ENCODE measurements around the gene CD14. TPM values are rescaled to one million over a fixed set of nuclear protein-coding genes. Genes with fewer than 3 reads are reported as not detected.
"Not testable (repeated sequence)": the region's sequence is repeated elsewhere in the genome, so short reads cannot be mapped to it uniquely, and the experiment has no call there.

Gene CD14
- total RNA-seq, 2 experiments from 2014 or later = 0.36 to 0.41 TPM

DNA sequence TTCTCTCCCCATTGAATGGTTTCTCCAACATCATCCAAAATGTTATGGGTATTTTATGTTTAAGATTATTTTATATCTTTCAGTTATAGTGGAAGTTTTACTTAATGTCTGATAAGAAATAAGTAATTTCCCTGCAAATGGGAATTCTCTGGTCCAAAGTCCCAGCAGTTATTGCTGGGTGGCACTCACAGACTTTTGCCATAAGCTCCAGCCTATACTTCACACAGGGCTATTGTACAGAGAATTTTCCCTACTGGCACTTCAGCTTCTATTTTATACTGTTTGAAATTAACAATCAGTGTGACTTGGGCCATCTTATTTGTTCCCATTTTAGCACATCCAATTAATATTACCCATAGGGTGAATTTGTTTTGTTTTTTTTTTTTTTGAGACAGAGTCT is 32.9 kb downstream of the CD14 start:
- ChIA-PET POLR2A (no interaction called here), CTCF (no interaction called here)
- TF ChIP-seq, protein P1, sequence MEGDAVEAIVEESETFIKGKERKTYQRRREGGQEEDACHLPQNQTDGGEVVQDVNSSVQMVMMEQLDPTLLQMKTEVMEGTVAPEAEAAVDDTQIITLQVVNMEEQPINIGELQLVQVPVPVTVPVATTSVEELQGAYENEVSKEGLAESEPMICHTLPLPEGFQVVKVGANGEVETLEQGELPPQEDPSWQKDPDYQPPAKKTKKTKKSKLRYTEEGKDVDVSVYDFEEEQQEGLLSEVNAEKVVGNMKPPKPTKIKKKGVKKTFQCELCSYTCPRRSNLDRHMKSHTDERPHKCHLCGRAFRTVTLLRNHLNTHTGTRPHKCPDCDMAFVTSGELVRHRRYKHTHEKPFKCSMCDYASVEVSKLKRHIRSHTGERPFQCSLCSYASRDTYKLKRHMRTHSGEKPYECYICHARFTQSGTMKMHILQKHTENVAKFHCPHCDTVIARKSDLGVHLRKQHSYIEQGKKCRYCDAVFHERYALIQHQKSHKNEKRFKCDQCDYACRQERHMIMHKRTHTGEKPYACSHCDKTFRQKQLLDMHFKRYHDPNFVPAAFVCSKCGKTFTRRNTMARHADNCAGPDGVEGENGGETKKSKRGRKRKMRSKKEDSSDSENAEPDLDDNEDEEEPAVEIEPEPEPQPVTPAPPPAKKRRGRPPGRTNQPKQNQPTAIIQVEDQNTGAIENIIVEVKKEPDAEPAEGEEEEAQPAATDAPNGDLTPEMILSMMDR (IDR thresholded peaks at IDR 0.05) = no peak
- intact Hi-C loops (cut with micrococcal nuclease) = no loop called here
- ATAC-seq (no peak), DNase-seq (no peak)
- H3K27ac Mint-ChIP-seq = no peak overlapping the region
- H3K9me3 Mint-ChIP-seq = no peaks in the 10 kb centered on the region
- H3K27me3 Mint-ChIP-seq = peaks cover 1% of the 10 kb centered on the region
- no peaks in the 10 kb centered on the region for H3K36me3 Mint-ChIP-seq (ENCODE audit: low read depth)
- peaks cover 4% of the 10 kb centered on the region for H3K4me1 Mint-ChIP-seq (ENCODE audit: low read depth)
- H3K4me3 Mint-ChIP-seq = no peak overlapping the region

DNA sequence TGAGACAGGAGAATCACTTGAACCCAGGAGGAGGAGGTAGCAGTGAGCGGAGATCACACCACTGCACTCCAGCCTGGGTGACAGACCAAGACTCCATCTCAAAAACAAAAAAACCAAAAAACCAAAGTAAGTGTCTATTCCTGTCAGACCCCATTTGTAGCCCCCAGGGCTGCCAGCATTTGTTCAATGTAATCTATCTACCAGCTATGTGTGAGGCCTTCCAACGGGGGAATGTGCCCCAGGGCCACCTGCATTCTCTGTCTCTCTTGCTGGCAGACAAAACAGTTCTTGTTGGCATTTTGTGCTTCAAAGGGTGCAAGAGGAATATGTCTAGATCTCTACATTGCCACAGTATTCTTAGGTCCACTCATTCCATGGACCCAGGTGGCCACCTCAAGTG is 34.1 kb downstream of the CD14 start:
- TF ChIP-seq, protein P1 (IDR thresholded peaks at IDR 0.05) = no peak
- H3K4me1 Mint-ChIP-seq (ENCODE audit: low read depth) = peaks cover 4% of the 10 kb centered on the region
- intact Hi-C loops (cut with micrococcal nuclease) = no loop called here
- no peak overlapping the region for H3K27ac Mint-ChIP-seq
- H3K36me3 Mint-ChIP-seq (ENCODE audit: low read depth) = no peaks in the 10 kb centered on the region
- peaks cover 2% of the 10 kb centered on the region for H3K27me3 Mint-ChIP-seq
- H3K9me3 Mint-ChIP-seq = no peaks in the 10 kb centered on the region
- POLR2A ChIA-PET = no interaction called here
- DNase-seq = no peak
- ATAC-seq = no peak
- CTCF ChIA-PET = interaction anchor here (1.1 to 1.2 kb wide), 2 partner anchors 15 to 36 kb away, joined by 3 read pairs; no protein-coding TSS in a partner anchor
- no peak overlapping the region for H3K4me3 Mint-ChIP-seq

DNA sequence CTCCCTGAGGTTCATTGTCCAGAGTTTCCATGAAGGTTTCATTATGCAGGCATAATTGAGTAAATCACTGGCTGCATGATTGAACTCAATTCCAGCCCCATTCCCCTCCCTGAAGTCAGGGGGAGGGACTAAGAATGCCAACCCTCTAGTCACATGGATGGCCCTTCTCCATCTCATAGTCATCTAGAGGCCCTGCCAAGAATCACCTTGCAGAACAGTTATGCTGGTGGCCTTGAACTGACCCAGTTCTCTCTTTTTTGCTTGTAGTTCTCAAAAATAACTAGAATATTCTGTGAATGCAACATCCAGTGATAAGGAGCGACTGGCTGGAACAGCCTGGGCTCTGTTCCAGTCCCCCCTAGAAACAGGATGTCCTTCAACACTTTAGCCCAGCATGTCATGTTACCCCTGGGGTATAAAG is 36.6 kb downstream of the CD14 start:
- intact Hi-C loops (cut with micrococcal nuclease) = no loop called here
- Mint-ChIP-seq H3K27ac (no peak overlapping the region), H3K4me1 (ENCODE audit: low read depth) (peaks cover 4% of the 10 kb centered on the region), H3K36me3 (ENCODE audit: low read depth) (no peaks in the 10 kb centered on the region), H3K27me3 (peaks cover 2% of the 10 kb centered on the region), H3K9me3 (no peaks in the 10 kb centered on the region), H3K4me3 (no peak overlapping the region)
- CTCF ChIA-PET = no interaction called here
- POLR2A ChIA-PET = interaction anchor here (0.8 kb wide), 1 partner anchor 26 kb away, joined by 3 read pairs; no protein-coding TSS in a partner anchor
- DNase-seq (no peak), ATAC-seq (no peak)
- TF ChIP-seq, protein P1 (IDR thresholded peaks at IDR 0.05) = no peak

DNA sequence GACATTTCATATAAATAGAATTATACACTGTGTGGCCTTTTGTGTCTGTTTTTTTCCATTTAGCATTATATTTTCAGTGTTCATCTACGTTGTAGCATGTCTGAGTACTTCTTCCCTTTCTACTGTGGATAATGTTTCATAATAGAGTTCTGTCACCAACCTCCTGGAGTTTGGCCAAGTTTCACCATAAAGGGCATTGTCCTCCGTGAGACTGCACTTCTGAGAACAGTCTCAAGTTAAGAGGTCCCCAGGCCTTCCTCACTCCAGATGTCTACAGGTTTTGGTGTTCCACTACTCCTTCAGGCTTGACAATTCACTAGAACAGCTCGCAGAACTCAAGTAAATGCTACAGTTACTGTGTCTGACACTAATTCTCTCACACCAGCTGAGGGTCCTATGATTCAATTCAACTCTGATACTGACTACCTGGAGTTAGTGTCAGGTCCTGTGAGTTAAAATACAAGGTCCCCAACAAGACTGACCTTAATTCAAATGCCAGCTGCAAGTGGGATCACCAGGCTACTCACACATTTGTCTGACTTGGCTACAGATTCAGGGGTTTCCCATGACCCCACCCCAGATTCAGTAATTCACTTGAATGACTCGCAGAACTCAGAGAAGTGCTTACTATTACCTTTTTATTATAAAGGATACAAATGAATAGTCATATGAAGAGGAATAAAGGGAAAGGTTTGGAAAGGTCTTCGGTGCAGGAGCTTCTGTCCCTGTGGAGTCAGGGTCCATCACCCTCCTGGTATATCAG is 37.3 kb downstream of the CD14 start:
- TF ChIP-seq, protein P1 (IDR thresholded peaks at IDR 0.05) = no peak
- no peaks in the 10 kb centered on the region for H3K36me3 Mint-ChIP-seq (ENCODE audit: low read depth)
- ATAC-seq (no peak), DNase-seq (no peak)
- peaks cover 2% of the 10 kb centered on the region for H3K27me3 Mint-ChIP-seq
- no peaks in the 10 kb centered on the region for H3K9me3 Mint-ChIP-seq
- no peak overlapping the region for H3K4me3 Mint-ChIP-seq
- ChIA-PET POLR2A (interaction anchor here (1.2 kb wide), 1 partner anchor 19 kb away, joined by 5 read pairs; no protein-coding TSS in a partner anchor), CTCF (no interaction called here)
- H3K27ac Mint-ChIP-seq = no peak overlapping the region
- intact Hi-C loops (cut with micrococcal nuclease) = no loop called here
- peaks cover 4% of the 10 kb centered on the region for H3K4me1 Mint-ChIP-seq (ENCODE audit: low read depth)

DNA sequence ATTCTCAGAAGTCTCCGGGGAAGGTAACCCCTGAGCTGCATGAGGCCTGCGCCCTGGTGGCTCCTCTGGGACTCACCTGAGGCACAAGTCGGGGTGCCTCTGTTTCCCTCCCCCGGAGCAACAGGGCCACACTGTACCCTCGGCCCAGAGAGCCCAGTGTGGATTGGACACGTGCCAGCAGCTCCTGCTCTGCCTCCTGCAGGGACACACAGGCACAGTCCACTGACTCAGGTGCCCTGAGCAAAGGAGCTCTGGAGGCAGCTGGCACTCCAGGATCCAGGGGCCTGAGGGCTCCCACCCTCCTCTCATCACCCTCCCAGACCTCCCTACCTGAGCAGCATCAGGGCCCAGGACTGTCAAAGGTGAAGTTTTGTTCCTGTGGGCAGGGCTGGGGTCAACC is 38.8 kb downstream of the CD14 start:
- Mint-ChIP-seq H3K4me3 (no peak overlapping the region), H3K36me3 (ENCODE audit: low read depth) (no peaks in the 10 kb centered on the region), H3K27me3 (peaks cover 2% of the 10 kb centered on the region), H3K9me3 (no peaks in the 10 kb centered on the region), H3K27ac (no peak overlapping the region), H3K4me1 (ENCODE audit: low read depth) (peaks cover 4% of the 10 kb centered on the region)
- CTCF ChIA-PET = interaction anchor here (0.6 kb wide), 1 partner anchor 58 kb away, joined by 3 read pairs; no protein-coding TSS in a partner anchor
- TF ChIP-seq, protein P1 (IDR thresholded peaks at IDR 0.05) = no peak
- POLR2A ChIA-PET = no interaction called here
- no peak for DNase-seq
- intact Hi-C loops (cut with micrococcal nuclease) = no loop called here
- no peak for ATAC-seq

DNA sequence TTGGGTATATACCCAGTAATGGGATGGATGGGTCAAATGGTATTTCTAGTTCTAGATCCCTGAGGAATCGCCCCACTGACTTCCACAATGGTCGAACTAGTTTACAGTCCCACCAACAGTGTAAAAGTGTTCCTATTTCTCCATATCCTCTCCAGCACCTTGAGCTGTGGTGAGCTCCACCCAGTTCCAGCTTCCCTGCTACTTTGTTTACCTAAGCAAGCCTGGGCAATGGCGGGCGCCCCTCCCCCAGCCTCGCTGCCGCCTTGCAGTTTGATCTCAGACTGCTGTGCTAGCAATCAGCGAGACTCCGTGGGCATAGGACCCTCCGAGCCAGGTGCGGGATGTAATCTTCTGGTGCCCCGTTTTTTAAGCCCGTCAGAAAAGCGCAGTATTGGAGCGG is 39.9 kb downstream of the CD14 start:
- H3K4me3 Mint-ChIP-seq; H3K27me3 Mint-ChIP-seq; H3K27ac Mint-ChIP-seq; H3K4me1 Mint-ChIP-seq (ENCODE audit: low read depth); POLR2A ChIA-PET; H3K36me3 Mint-ChIP-seq (ENCODE audit: low read depth); intact Hi-C loops (cut with micrococcal nuclease); DNase-seq; ATAC-seq; H3K9me3 Mint-ChIP-seq; CTCF ChIA-PET: not testable (repeated sequence)
